Thymus (tissue), 11 donors: Measurements from ENCODE around the gene TMEM183A. TPM values are rescaled to one million over a fixed set of nuclear protein-coding genes. Genes with fewer than 3 reads are reported as not detected.

ENCODE experiments used
- DNase-seq, 9 donors: peaks; one replicate each; pipeline ENCODE4 v3.0.0-alpha.2; 2013; ENCODE audit warnings: low spot score in 9 of 9, low read depth in 6 of 9, missing footprints in 1 of 9
- H3K27ac ChIP-seq, 2 donors: one replicate each; pipeline ENCODE4 v1.5.1; 2013; ENCODE audit warnings: control low read depth in 1 of 2, low read depth in 1 of 2, low read length in 1 of 2, mild to moderate bottlenecking in 1 of 2, moderate library complexity in 1 of 2
- H3K27me3 ChIP-seq, 2 donors: one replicate each; pipeline ENCODE4 v1.5.1; 2013; ENCODE audit warnings: low read length in 1 of 2; ENCODE audit not compliant: control insufficient read depth in 2 of 2, insufficient read depth in 1 of 2
- H3K36me3 ChIP-seq, 2 donors: one replicate each; pipeline ENCODE4 v1.5.1; 2013; ENCODE audit warnings: low read length in 1 of 2, mild to moderate bottlenecking in 1 of 2, moderate library complexity in 1 of 2; ENCODE audit not compliant: control insufficient read depth in 2 of 2, insufficient read depth in 2 of 2
- H3K4me1 ChIP-seq, 2 donors: one replicate each; pipeline ENCODE4 v1.5.1; 2013; ENCODE audit warnings: low read length in 2 of 2; ENCODE audit not compliant: control insufficient read depth in 2 of 2, insufficient read depth in 2 of 2
- H3K4me3 ChIP-seq, 2 donors: one replicate each; pipeline ENCODE4 v1.5.1; 2013; ENCODE audit warnings: low read length in 2 of 2, control low read depth in 1 of 2, mild to moderate bottlenecking in 1 of 2
- H3K9me3 ChIP-seq, 2 donors: one replicate each; pipeline ENCODE4 v1.5.1; 2013; ENCODE audit warnings: low read length in 1 of 2, mild to moderate bottlenecking in 1 of 2; ENCODE audit not compliant: control insufficient read depth in 2 of 2, insufficient read depth in 1 of 2
- WGBS: extraction: QIAGEN DNeasy Blood & Tissue Kit; methylation state at CpG from one replicate; pipeline ENCODE4 v1.1.7; 2013; 5-methylcytosine and 5-hydroxymethylcytosine counted together
- polyA plus RNA-seq: library from polyadenylated mRNA; stranded (reverse); fragments of 200-250 nt; gene quantifications from one replicate; pipeline ENCODE4 v1.2.3, GENCODE V29; 2013
- total RNA-seq: library from RNA; stranded (reverse); fragments of 120-200 nt; gene quantifications from one replicate; pipeline ENCODE4 v1.2.4, GENCODE V29; 2013
- donor health status: healthy.

The TMEM183A gene
- total and polyA plus RNA-seq, 2 donors = 50.6 to 75.3 TPM

GRCh38 chr1:203046984-203047630, 39.9 kb downstream of the TMEM183A start:
- no peak for DNase-seq
- Histone ChIP-seq H3K27ac (no peak overlapping the region), H3K27me3 (peaks cover 0 to 18% of the 10 kb centered on the region in 2 donors), H3K9me3 (no peaks in the 10 kb centered on the region), H3K36me3 (no peaks in the 10 kb centered on the region), H3K4me1 (peaks cover 0 to 7% of the 10 kb centered on the region in 2 donors), H3K4me3 (no peak overlapping the region)
- 89% methylated on average over 15 of the region's 15 CpGs for WGBS

DNA sequence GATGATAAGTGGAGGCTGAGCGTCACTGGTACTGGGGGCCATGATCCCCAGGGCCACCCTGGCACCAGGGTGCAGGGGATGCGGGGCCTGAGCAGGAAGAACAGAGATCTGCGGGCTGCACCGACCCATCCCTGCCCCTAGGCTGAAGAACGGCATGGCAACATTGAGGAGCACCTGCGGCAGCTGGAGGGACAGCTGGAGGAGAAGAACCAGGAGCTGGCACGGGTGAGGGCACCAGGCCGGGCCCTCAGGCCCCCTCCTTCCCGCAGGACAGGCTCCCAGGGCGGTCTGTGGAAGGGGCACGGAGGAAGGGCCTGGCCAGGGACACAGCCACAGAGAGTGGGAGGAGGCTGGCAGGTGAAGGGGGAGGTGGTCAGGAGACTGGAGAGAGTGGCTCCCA, 40.9 kb downstream of the TMEM183A start:
- Histone ChIP-seq H3K27me3 (peaks cover 0 to 23% of the 10 kb centered on the region in 2 donors), H3K9me3 (no peaks in the 10 kb centered on the region), H3K27ac (no peak overlapping the region), H3K4me1 (peaks cover 0 to 7% of the 10 kb centered on the region in 2 donors), H3K36me3 (no peaks in the 10 kb centered on the region), H3K4me3 (no peak overlapping the region)
- no peak for DNase-seq
- WGBS = 97% methylated on average over 11 of the region's 11 CpGs

DNA sequence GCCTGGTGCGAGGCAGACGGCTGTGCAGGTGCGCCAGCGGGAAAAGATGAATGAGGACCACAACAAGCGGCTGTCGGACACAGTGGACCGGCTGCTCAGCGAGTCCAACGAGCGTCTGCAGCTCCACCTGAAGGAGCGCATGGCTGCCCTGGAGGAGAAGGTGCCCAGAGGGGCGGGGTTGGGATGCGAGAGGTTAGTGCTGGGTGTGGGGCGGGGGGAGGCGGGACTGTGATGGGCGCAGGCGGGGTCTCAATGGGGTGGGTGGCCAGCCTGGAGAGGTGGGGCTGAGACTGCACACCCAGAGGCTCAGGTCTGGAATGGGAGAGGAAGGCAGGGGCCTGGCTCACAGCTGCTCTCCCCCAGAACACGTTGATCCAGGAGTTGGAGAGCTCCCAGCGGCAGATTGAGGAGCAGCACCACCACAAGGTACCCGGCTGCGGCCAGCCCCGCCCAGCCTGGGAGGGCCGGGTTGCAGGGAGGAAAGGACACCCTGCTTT, 41.4 kb downstream of the TMEM183A start:
- peaks cover 0 to 7% of the 10 kb centered on the region in 2 donors for H3K4me1 ChIP-seq
- H3K27me3 ChIP-seq = peaks cover 0 to 23% of the 10 kb centered on the region in 2 donors
- no peak overlapping the region for H3K4me3 ChIP-seq
- H3K27ac ChIP-seq = no peak overlapping the region
- H3K9me3 ChIP-seq = no peaks in the 10 kb centered on the region
- no peaks in the 10 kb centered on the region for H3K36me3 ChIP-seq
- no peak for DNase-seq
- 94% methylated on average over 23 of the region's 23 CpGs for WGBS

DNA sequence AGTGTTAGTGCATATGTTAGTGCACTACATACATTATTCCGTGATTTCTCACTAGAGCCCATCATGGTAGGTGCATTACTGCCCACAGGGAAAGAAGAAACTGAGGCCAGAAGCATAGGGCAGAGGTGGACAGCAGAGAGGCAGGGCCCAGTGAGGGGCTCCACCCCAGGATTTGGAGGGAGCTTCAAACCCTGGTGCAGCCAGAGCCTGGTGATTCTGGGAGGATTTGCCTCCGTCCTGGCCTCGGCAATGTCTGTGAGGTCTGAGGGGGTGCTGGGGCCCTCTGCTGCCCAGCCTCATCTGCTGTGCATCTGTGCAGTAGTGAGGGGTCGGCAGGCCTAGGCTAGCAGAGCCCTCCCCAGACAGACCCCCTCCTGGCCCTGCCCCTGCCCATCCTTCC, 41.9 kb downstream of the TMEM183A start:
- peaks cover 0 to 7% of the 10 kb centered on the region in 2 donors for H3K4me1 ChIP-seq
- H3K36me3 ChIP-seq = no peaks in the 10 kb centered on the region
- H3K9me3 ChIP-seq = no peaks in the 10 kb centered on the region
- H3K27ac ChIP-seq = no peak overlapping the region
- 97% methylated on average over 4 of the region's 4 CpGs for WGBS
- peaks cover 0 to 23% of the 10 kb centered on the region in 2 donors for H3K27me3 ChIP-seq
- no peak for DNase-seq
- H3K4me3 ChIP-seq = no peak overlapping the region

DNA sequence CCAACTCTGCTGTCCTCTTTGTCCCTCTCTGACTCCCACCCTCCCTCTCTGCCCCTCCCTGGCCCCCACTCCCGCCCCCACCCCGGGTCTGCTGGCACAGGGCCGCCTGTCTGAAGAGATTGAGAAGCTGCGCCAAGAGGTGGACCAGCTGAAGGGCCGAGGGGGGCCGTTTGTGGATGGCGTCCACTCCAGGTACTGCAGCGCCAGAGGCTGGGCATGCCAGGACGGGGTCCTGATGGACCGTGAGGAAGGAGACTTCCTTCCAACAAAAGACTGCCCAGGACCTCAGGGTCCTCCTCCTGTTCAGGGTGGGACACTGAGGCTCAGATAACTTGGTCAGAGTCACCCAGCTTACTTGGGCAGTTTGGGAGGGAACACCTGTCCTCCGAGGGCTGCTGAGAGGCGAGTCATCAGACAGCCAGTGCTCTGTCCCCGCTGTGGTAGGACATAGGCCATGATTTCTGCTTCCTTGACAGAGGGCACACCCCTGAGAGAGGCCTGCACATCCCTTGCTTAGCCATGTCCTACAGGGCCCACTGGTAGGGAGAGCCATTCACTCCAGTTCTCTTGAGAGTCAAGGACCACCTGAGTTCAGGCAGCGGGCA, 42.5 kb downstream of the TMEM183A start:
- 96% methylated on average over 14 of the region's 14 CpGs for WGBS
- no peak overlapping the region for H3K4me3 ChIP-seq
- peaks cover 0 to 23% of the 10 kb centered on the region in 2 donors for H3K27me3 ChIP-seq
- DNase-seq = no peak
- no peaks in the 10 kb centered on the region for H3K36me3 ChIP-seq
- H3K4me1 ChIP-seq = peaks cover 0 to 7% of the 10 kb centered on the region in 2 donors
- H3K9me3 ChIP-seq = no peaks in the 10 kb centered on the region
- no peak overlapping the region for H3K27ac ChIP-seq

- 91% methylated on average over 4 of the region's 4 CpGs for WGBS
- H3K4me3 ChIP-seq = no peak overlapping the region
- no peaks in the 10 kb centered on the region for H3K9me3 ChIP-seq
- peaks cover 0 to 7% of the 10 kb centered on the region in 2 donors for H3K4me1 ChIP-seq
- H3K27me3 ChIP-seq = peaks cover 0 to 23% of the 10 kb centered on the region in 2 donors
- H3K36me3 ChIP-seq = no peaks in the 10 kb centered on the region
- DNase-seq = no peak
- no peak overlapping the region for H3K27ac ChIP-seq
Observed at GRCh38 chr1:203050826-203051225, 43.7 kb downstream of the TMEM183A start.

DNA sequence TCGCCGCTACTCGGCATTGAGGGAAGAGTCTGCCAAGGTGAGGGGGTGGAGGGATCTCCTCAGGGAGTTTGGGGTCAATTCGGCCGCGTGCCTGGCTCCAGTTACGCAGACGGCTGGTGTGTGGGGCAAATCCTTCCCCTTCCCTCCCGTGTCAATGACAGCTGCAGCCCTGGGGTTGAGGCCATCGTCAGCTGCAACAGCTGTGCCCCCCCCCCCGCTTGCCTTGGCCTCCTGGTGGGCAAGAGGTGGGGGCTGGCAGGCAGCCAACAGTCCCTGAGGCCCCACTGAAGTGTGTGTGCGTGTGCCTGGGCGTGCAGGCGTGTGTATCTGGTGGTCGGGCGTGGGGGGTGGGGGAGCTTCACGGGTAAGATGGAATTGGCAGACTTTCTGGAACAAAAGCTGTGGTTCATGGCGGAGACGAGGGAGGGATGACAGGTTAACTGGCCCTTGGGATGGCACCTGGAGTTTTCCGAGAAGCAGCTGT, 44.7 kb downstream of the TMEM183A start:
- Histone ChIP-seq H3K4me1 (peaks cover 0 to 7% of the 10 kb centered on the region in 2 donors), H3K36me3 (no peaks in the 10 kb centered on the region), H3K27ac (no peak overlapping the region), H3K27me3 (peaks cover 0 to 23% of the 10 kb centered on the region in 2 donors), H3K9me3 (no peaks in the 10 kb centered on the region), H3K4me3 (no peak overlapping the region)
- 27% methylated on average over 20 of the region's 20 CpGs for WGBS
- peak in 2 of 9 donors; percentile 29 to 35 for DNase-seq

DNA sequence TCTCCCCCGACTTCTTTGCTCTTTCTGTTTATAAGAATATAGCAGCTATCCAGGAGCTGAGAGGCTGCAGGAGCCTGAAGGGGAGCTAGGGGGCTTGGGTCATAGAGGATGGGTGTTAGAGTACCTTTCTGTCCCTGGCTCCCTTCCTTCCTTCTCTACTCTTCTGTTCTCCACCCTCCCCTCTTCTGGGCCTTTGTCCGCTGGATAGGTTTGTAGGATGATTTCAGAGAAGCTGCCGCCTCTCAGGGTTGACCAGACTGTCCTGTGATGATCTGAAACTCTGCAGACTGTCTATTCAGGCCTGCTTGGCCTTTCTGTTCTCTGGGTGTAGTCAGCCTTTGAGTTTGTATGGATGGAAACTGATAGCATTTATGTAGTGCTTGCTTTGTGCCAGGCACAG, 45.4 kb downstream of the TMEM183A start:
- H3K36me3 ChIP-seq = no peaks in the 10 kb centered on the region
- no peaks in the 10 kb centered on the region for H3K9me3 ChIP-seq
- H3K27ac ChIP-seq = no peak overlapping the region
- no peak overlapping the region for H3K4me3 ChIP-seq
- WGBS = 94% methylated on average over 3 of the region's 3 CpGs
- no peak for DNase-seq
- H3K4me1 ChIP-seq = peaks cover 0 to 7% of the 10 kb centered on the region in 2 donors
- H3K27me3 ChIP-seq = peaks cover 0 to 22% of the 10 kb centered on the region in 2 donors

DNA sequence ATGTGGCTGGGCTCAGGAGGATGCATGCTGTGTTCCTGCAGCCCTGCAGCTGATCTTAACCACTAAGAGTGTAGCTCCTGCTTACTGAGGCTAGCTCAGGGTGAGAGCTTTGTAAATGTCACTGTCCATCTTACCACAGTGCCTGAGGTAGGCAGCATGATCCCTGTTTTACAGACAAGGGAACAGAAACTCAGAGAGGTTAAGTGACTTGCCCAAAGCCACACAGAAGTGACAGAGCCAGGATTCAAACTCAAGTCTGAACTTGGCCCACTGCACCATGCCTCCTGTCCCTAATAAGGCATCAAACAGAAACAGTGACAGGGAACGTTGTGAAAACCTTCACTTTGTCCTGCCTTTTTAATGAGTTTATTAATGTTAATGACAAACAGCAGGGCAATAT, 47.0 kb downstream of the TMEM183A start:
- Histone ChIP-seq H3K4me1 (peaks cover 0 to 7% of the 10 kb centered on the region in 2 donors), H3K27ac (no peak overlapping the region), H3K27me3 (peaks cover 0 to 25% of the 10 kb centered on the region in 2 donors), H3K4me3 (no peak overlapping the region), H3K36me3 (no peaks in the 10 kb centered on the region), H3K9me3 (no peaks in the 10 kb centered on the region)
- no peak for DNase-seq
- 96% methylated on average over 1 of the region's 1 CpG for WGBS
